Ishikawa (cell line): ENCODE measurements around the gene VAV1.

ENCODE experiments used
- CEBPB ChIP-seq: IDR thresholded peaks from 2 replicates; pipeline ENCODE4 v1.6.1; 2012
- CREB1 ChIP-seq: IDR thresholded peaks from 2 replicates; pipeline ENCODE4 v1.6.1; 2012; ENCODE audit warnings: low read depth
- EP300 ChIP-seq: IDR thresholded peaks from 2 replicates; pipeline ENCODE4 v1.6.1; 2012; ENCODE audit warnings: borderline replicate concordance
- FOXM1 ChIP-seq: IDR thresholded peaks from 2 replicates; pipeline ENCODE4 v1.6.1; 2012; ENCODE audit warnings: low read depth, borderline replicate concordance
- NFIC ChIP-seq: IDR thresholded peaks from 2 replicates; pipeline ENCODE4 v1.6.1; 2012
- REST ChIP-seq: IDR thresholded peaks from 2 replicates; pipeline ENCODE4 v1.6.1; 2012; ENCODE audit warnings: low read depth, mild to moderate bottlenecking
- USF1 ChIP-seq: IDR thresholded peaks from 2 replicates; pipeline ENCODE4 v1.6.1; 2012
- YY1 ChIP-seq: IDR thresholded peaks from 2 replicates; pipeline ENCODE4 v1.6.1; 2012; ENCODE audit warnings: low read depth
- TF ChIP-seq, protein P1 (sequence below): IDR thresholded peaks from 2 replicates; pipeline ENCODE4 v1.6.1; 2012

DNA sequence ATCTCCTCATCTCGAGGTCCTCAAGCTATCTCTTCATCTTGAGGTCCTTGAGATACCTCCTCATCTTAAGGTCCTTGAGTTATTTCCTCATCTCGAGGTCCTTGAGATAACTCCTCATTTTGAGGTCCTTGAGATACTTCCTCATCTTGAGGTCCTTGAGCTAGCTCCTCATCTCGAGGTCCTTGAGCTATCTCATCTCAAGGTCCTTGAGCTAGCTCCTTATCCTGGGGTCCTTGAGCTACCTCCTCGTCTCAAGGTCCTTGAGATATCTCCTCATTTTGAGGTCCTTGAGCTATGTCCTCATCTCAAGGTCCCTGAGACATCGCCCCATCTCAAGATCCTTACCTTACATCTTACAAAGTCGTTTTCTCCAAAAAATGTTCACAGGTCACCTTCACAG is 18.7 kb downstream of the VAV1 start:
- no peak for TF ChIP-seq FOXM1
- TF ChIP-seq EP300 = no peak
- no peak for TF ChIP-seq CEBPB
- TF ChIP-seq, protein P1, sequence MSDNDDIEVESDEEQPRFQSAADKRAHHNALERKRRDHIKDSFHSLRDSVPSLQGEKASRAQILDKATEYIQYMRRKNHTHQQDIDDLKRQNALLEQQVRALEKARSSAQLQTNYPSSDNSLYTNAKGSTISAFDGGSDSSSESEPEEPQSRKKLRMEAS = no peak
- TF ChIP-seq USF1 = no peak
- TF ChIP-seq YY1 = no peak
- no peak for TF ChIP-seq REST
- TF ChIP-seq CREB1 = no peak
- TF ChIP-seq NFIC = no peak
